Esophagus squamous epithelium (tissue), 4 donors: Measurements from ENCODE around the gene ADGRV1.

ENCODE experiments used
- CTCF ChIP-seq, 6 experiments: fragments of 450-650 bp in 4 of 6; fragments of 200-600 bp in 2 of 6; sonication (generic) in 2 of 6; IDR thresholded peaks; one replicate each; pipeline ENCODE4 v1.5.1; 2016 to 2019; ENCODE audit warnings: antibody characterized with exemption in 6 of 6, mild to moderate bottlenecking in 4 of 6, moderate library complexity in 4 of 6
- POLR2A ChIP-seq, 4 donors: fragments of 450-650 bp; IDR thresholded peaks; one replicate each; pipeline ENCODE4 v1.6.1; 2017; ENCODE audit warnings: antibody characterized with exemption in 4 of 4, mild to moderate bottlenecking in 4 of 4, moderate library complexity in 3 of 4

GRCh38 chr5:90569084-90569483, 10.5 kb downstream of the ADGRV1 start:
- TF ChIP-seq CTCF (IDR thresholded peaks at IDR 0.05) (no peak), POLR2A (IDR thresholded peaks at IDR 0.05) (no peak)
